ENCODE measurements around the gene WAC. TPM values are rescaled to one million over a fixed set of nuclear protein-coding genes. Genes with fewer than 3 reads are reported as not detected.

WAC gene
- total and polyA plus RNA-seq, 2 of the 13 experiments (the other 11 are each of a cell fraction or from before 2014, with no cell fraction given): 69.1 to 96.2 TPM

- TF ChIP-seq ZNF317 (CRISPR knock-in tag; IDR thresholded peaks at IDR 0.05) (no peak), ZNF615 (CRISPR knock-in tag; IDR thresholded peaks at IDR 0.05; ENCODE audit: borderline replicate concordance) (no peak), ZNF33B (CRISPR knock-in tag; IDR thresholded peaks at IDR 0.05) (no peak), ZNF367 (CRISPR knock-in tag; IDR thresholded peaks at IDR 0.05; ENCODE audit: borderline replicate concordance) (no peak), KLF11 (CRISPR knock-in tag; IDR thresholded peaks at IDR 0.05) (no peak), ZBTB4 (CRISPR knock-in tag; IDR thresholded peaks at IDR 0.05; ENCODE audit: borderline replicate concordance) (no peak), POLR2A (IDR thresholded peaks at IDR 0.05; ENCODE audit: insufficient read depth in 1 of 2, low read depth in 2 of 2, low read length in 2 of 2) (0 out of 4 replicates have a peak, but pooled peaks of 1 of the 2 experiments have one; percentile 26), ATF7 (IDR thresholded peaks at IDR 0.05) (no peak), ATF7 (CRISPR knock-in tag; IDR thresholded peaks at IDR 0.05) (no peak), RBM22 (optimal IDR thresholded peaks at IDR 0.05; ENCODE audit: low read length) (peak; percentile 72), ZNF326 (CRISPR knock-in tag; IDR thresholded peaks at IDR 0.05; ENCODE audit: borderline replicate concordance) (no peak)
- TF ChIP-seq, protein P1, sequence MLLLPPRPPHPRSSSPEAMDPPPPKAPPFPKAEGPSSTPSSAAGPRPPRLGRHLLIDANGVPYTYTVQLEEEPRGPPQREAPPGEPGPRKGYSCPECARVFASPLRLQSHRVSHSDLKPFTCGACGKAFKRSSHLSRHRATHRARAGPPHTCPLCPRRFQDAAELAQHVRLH (CRISPR knock-in tag; IDR thresholded peaks at IDR 0.05; ENCODE audit: borderline replicate concordance, low read depth): no peak
- 79% methylated on average over 3 of the region's 3 CpGs for WGBS (ENCODE audit: low lambda C conversion rate)
- H3K27ac ChIP-seq (ENCODE audit: extremely low read length, insufficient read depth, low read length): no peak overlapping the region
- no peaks in the 10 kb centered on the region; the same call in 1 of the 2 replicates for H3K4me1 ChIP-seq (ENCODE audit: insufficient read depth, low read length)
- intact Hi-C loops (cut with micrococcal nuclease; ENCODE audit: unreplicated experiment) (no loop called here), in situ Hi-C loops (cut with HindIII; ENCODE audit: extremely low pct_ligation_motif_present, low pct_unique_long_range_greater_than_20kb) (no loop called here)
- no peak overlapping the region for H3K4me2 ChIP-seq (ENCODE audit: low read depth, low read length)
- peaks cover 0 to 4% of the 10 kb centered on the region in 2 experiments; a peak in 1 of 5 replicates for H3K27me3 ChIP-seq (ENCODE audit: control insufficient read depth in 1 of 2, insufficient read depth in 2 of 2, low read length in 2 of 2)
- H3K4me3 ChIP-seq (replicated peaks in 1 of 3; ENCODE audit: insufficient read depth in 1 of 3, low read depth in 2 of 3, low read length in 3 of 3): no peak overlapping the region
- no TSS peak for BruUV-seq (replicated peaks)
- CTCF ChIA-PET (ENCODE audit: low intra/inter-chr PET ratio, low total read pairs): no interaction called here
- peaks cover 3 to 11% of the 10 kb centered on the region in 2 experiments; a peak in 3 of 5 replicates for H3K36me3 ChIP-seq (replicated peaks in 1 of 2; ENCODE audit: control insufficient read depth in 1 of 2, insufficient read depth in 2 of 2, low read length in 2 of 2)
- POLR2A ChIA-PET: no interaction called here
- H3K9ac ChIP-seq (ENCODE audit: insufficient read depth, low read depth, low read length): no peak overlapping the region
- no peak overlapping the region for H2AFZ ChIP-seq (ENCODE audit: low read length)
- no peaks in the 10 kb centered on the region for H3K9me3 ChIP-seq (ENCODE audit: low read length)
- 0 out of 2 replicates have a peak, but pooled peaks cover 2% of the 10 kb centered on the region for H4K20me1 ChIP-seq (ENCODE audit: insufficient read depth, low read length)
- FAIRE-seq (no peak), ATAC-seq (no peak; the same call in 2 of the 3 replicates), DNase-seq (ENCODE audit: low spot score) (no peak)
- H3K79me2 ChIP-seq (ENCODE audit: insufficient read depth, low read length): no peaks in the 10 kb centered on the region
Observed at GRCh38 chr10:28624351-28624750, 91.4 kb downstream of the WAC start.
